HG02840 (cell line): ENCODE data around the gene ANTXR1.

ENCODE experiments used
- ATAC-seq: cut with Tn5 transposase; IDR thresholded peaks from one replicate; pipeline ENCODE4 v1.9.1; 2021; ENCODE audit warnings: mild to moderate bottlenecking, moderate library complexity, moderate number of reproducible peaks; ENCODE audit not compliant: unreplicated experiment, low FRiP score

Gene ANTXR1

GRCh38 chr2:69292256-69292655 lies 279.3 kb downstream of the ANTXR1 start:
- ATAC-seq: no peak

- no peak for ATAC-seq
These were observed 283.4 kb downstream of the ANTXR1 start for GRCh38 chr2:69296421-69296820.

DNA sequence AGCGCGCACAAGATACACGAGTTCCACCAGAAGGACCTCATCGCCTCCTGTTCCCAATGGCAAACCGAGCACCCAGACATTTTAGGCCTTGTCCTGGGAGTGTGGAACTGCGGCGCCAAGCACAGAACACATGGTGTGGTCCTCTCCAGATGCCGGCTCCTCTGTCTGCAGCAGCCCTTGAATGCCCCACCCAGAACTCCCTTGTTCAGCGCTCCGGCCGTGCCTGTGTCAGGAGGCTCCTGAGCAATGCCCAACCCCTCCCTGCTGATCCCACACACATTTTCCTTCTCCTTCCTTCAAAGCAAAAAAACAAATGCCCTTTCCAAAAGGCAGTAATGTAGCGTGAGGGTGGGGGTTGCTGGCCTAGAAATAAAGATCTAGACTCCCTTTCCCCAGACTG lies 284.2 kb downstream of the ANTXR1 start:
- no peak for ATAC-seq

DNA sequence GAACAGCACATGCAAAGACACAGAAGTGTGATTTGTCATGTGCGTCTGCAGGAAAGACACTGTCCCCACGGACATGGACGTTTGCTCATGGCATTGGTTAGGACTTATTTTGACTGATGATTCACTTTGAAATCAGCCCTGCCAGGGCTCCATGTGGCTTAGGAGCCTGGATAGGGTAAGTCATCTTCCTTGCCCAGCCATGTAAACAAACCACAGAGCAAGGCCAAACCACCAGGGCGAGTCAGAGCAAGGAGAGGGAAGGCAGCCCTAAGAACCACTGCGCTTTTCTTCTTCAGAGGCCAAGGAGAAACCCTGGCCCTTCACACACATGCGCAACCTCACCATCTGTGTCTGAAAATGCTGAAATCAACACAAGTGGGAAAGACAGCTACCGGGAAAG lies 285.3 kb downstream of the ANTXR1 start:
- ATAC-seq: no peak

GRCh38 chr2:69298862-69299261 lies 285.9 kb downstream of the ANTXR1 start:
- ATAC-seq: no peak
